GM12872 (cell line): ENCODE measurements around the gene SLC44A3.

ENCODE experiments used
- TF ChIP-seq, protein P1 (sequence below): IDR thresholded peaks from 3 replicates; pipeline ENCODE4 v1.5.1; 2011; ENCODE audit warnings: low read depth, mild to moderate bottlenecking, low read length, moderate library complexity; ENCODE audit not compliant: insufficient read depth

Gene SLC44A3

GRCh38 chr1:94895518-94895917, 75.4 kb downstream of the SLC44A3 start:
- TF ChIP-seq, protein P1, sequence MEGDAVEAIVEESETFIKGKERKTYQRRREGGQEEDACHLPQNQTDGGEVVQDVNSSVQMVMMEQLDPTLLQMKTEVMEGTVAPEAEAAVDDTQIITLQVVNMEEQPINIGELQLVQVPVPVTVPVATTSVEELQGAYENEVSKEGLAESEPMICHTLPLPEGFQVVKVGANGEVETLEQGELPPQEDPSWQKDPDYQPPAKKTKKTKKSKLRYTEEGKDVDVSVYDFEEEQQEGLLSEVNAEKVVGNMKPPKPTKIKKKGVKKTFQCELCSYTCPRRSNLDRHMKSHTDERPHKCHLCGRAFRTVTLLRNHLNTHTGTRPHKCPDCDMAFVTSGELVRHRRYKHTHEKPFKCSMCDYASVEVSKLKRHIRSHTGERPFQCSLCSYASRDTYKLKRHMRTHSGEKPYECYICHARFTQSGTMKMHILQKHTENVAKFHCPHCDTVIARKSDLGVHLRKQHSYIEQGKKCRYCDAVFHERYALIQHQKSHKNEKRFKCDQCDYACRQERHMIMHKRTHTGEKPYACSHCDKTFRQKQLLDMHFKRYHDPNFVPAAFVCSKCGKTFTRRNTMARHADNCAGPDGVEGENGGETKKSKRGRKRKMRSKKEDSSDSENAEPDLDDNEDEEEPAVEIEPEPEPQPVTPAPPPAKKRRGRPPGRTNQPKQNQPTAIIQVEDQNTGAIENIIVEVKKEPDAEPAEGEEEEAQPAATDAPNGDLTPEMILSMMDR, result no peak

GRCh38 chr1:94898491-94899385, 78.6 kb downstream of the SLC44A3 start:
- TF ChIP-seq, protein P1, result no peak

- TF ChIP-seq, protein P1, result no peak
Observed at GRCh38 chr1:94899756-94900155, 79.6 kb downstream of the SLC44A3 start.

- TF ChIP-seq, protein P1, result no peak
Observed at GRCh38 chr1:94901841-94902240, 81.7 kb downstream of the SLC44A3 start.

- TF ChIP-seq, protein P1, result no peak
Observed at GRCh38 chr1:94903280-94904009, 83.3 kb downstream of the SLC44A3 start.

DNA sequence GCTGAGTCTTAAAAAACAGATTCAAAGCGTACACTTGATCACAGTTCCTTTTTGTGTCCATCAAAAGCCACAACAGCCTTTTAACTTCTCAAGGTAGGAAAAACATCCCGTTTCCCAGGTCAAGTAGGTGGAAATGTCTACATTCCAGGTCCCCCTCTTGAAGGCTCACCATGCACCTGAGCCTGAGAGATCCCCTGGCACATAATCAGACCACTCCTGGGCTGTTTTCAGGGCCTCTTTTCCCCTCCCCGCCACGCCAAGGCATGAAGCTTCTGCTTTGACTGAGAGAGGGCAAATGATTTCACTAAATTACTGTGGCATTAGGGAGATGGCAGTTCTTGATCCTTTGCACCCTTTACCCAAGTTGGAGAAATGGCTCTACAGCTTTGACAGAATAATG, 85.0 kb downstream of the SLC44A3 start:
- TF ChIP-seq, protein P1, result no peak

- TF ChIP-seq, protein P1, result no peak
Observed at GRCh38 chr1:94906382-94906781, 86.2 kb downstream of the SLC44A3 start.
